B cell (primary cell): ENCODE measurements around the gene TBC1D32. TPM values are rescaled to one million over a fixed set of nuclear protein-coding genes. Genes with fewer than 3 reads are reported as not detected.

Experiments used
- ATAC-seq: fragments of 200-7000 bp; cut with Tn5 transposase; one replicate; pipeline ENCODE4 v1.10.0; 2021; ENCODE audit warnings: low read depth, mild to moderate bottlenecking, moderate number of reproducible peaks, moderate library complexity
- CTCF ChIA-PET: fragments of 350-600 bp; sonication (Branson Sonifier 250); formaldehyde crosslinking; loops from one replicate; lab custom pipeline; 2021; ENCODE audit warnings: antibody characterized with exemption, inconsistent platforms; lab: Charles Lee
- POLR2A ChIA-PET: fragments of 350-600 bp; sonication (Branson Sonifier 250); formaldehyde crosslinking; loops from one replicate; lab custom pipeline; 2021; ENCODE audit warnings: antibody characterized with exemption; lab: Charles Lee
- DNase-seq: peaks from one replicate; pipeline ENCODE4 v3.0.0; 2013
- H2AFZ ChIP-seq: 2 replicates; pipeline ENCODE4 v1.6.1; 2012; ENCODE audit warnings: mild to moderate bottlenecking, low read depth, low read length; ENCODE audit not compliant: insufficient read depth, poor library complexity, severe bottlenecking
- H3K27ac ChIP-seq, 2 donors: 1 replicate in 1 of 2; 2 replicates in 1 of 2; pipeline ENCODE4 v1.5.1; 2012 to 2013; ENCODE audit warnings: low read length in 2 of 2, mild to moderate bottlenecking in 2 of 2, moderate library complexity in 1 of 2
- H3K27me3 ChIP-seq, 4 experiments: fragments of 200-600 bp in 1 of 4; sonication (generic) in 1 of 4; replicated peaks in 1 of 4; 1 replicate in 2 of 4; 2 replicates in 2 of 4; pipeline versions ENCODE4 v1.6.1 to v1.7.0; 2013 to 2016; ENCODE audit warnings: low read length in 3 of 4, mild to moderate bottlenecking in 2 of 4, mixed read lengths in 1 of 4, moderate library complexity in 1 of 4; ENCODE audit not compliant: insufficient read depth in 4 of 4, control insufficient read depth in 3 of 4; ENCODE audit errors: control extremely low read depth in 1 of 4
- H3K36me3 ChIP-seq, 2 experiments: replicated peaks in 1 of 2; 1 replicate in 1 of 2; 2 replicates in 1 of 2; pipeline versions ENCODE4 v1.6.1 to v1.7.1; 2013; ENCODE audit warnings: low read length in 1 of 2; ENCODE audit not compliant: insufficient read depth in 2 of 2, control insufficient read depth in 1 of 2; ENCODE audit errors: control extremely low read depth in 1 of 2, extremely low read depth in 1 of 2
- H3K4me1 ChIP-seq, 2 donors: fragments of 200-600 bp in 1 of 2; sonication (generic) in 1 of 2; 1 replicate in 1 of 2; 2 replicates in 1 of 2; pipeline versions ENCODE4 v1.5.1 to v1.6.1; 2013 to 2017; ENCODE audit warnings: low read length in 2 of 2; ENCODE audit not compliant: control insufficient read depth in 2 of 2, insufficient read depth in 2 of 2
- H3K4me2 ChIP-seq: replicated peaks from 2 replicates; pipeline ENCODE3; 2012; ENCODE audit warnings: mild to moderate bottlenecking, low read depth, low read length; ENCODE audit not compliant: poor library complexity, severe bottlenecking
- H3K4me3 ChIP-seq, 5 experiments: fragments of 200-600 bp in 1 of 5; sonication (generic) in 1 of 5; 1 replicate in 3 of 5; 2 replicates in 2 of 5; pipeline versions ENCODE4 v1.5.1 to v1.7.0; 2011 to 2016; ENCODE audit warnings: low read length in 4 of 5, mild to moderate bottlenecking in 4 of 5, low read depth in 2 of 5, control low read depth in 1 of 5, moderate library complexity in 1 of 5; ENCODE audit not compliant: insufficient read depth in 1 of 5; ENCODE audit errors: control extremely low read depth in 1 of 5, extremely low read depth in 1 of 5
- H3K79me2 ChIP-seq: fragments of 200-600 bp; sonication (generic); one replicate; pipeline ENCODE4 v1.6.0; 2016; ENCODE audit warnings: low read length; ENCODE audit not compliant: control insufficient read depth, insufficient read depth
- H3K9ac ChIP-seq: fragments of 200-600 bp; sonication (generic); 2 replicates; pipeline ENCODE4 v1.6.1; 2017; ENCODE audit warnings: mild to moderate bottlenecking, low read length, moderate library complexity
- H3K9me3 ChIP-seq, 3 donors: one replicate each; pipeline versions ENCODE4 v1.6.1 to v1.7.1; 2013; ENCODE audit warnings: low read length in 2 of 3; ENCODE audit not compliant: control insufficient read depth in 2 of 3, insufficient read depth in 1 of 3; ENCODE audit errors: control extremely low read depth in 1 of 3
- H4K20me1 ChIP-seq: 2 replicates; pipeline ENCODE4 v1.6.0; 2012; ENCODE audit warnings: mild to moderate bottlenecking, low read length; ENCODE audit not compliant: insufficient read depth, control insufficient read depth, poor library complexity, severe bottlenecking
- H3K27ac Mint-ChIP-seq: one replicate; pipeline ENCODE4 v1.8.0; 2021; ENCODE audit warnings: mixed read lengths
- H3K27me3 Mint-ChIP-seq: one replicate; pipeline ENCODE4 v1.8.0; 2021; ENCODE audit warnings: mixed read lengths
- H3K4me1 Mint-ChIP-seq: one replicate; pipeline ENCODE4 v1.8.0; 2021; ENCODE audit warnings: mixed read lengths
- H3K4me3 Mint-ChIP-seq: one replicate; pipeline ENCODE4 v1.8.0; 2021; ENCODE audit warnings: mixed read lengths
- H3K9me3 Mint-ChIP-seq: one replicate; pipeline ENCODE4 v1.8.0; 2022; ENCODE audit warnings: mixed read lengths; ENCODE audit not compliant: insufficient read depth
- EZH2 ChIP-seq: IDR thresholded peaks from 2 replicates; pipeline ENCODE4 v1.6.1; 2012; ENCODE audit warnings: borderline replicate concordance, low read depth, mild to moderate bottlenecking, moderate library complexity, low read length; ENCODE audit not compliant: insufficient read depth, poor library complexity, severe bottlenecking
- WGBS: methylation state at CpG from one replicate; pipeline ENCODE4 v1.1.5; 2013; ENCODE audit warnings: missing lambda C conversion rate; ENCODE audit not compliant: insufficient coverage; 5-methylcytosine and 5-hydroxymethylcytosine counted together
- intact Hi-C: fragments of 100-400 bp; cut with micrococcal nuclease; formaldehyde crosslinking; loops from one replicate; pipeline ENCODE4 v1.10.0; 2022
- polyA plus RNA-seq: library from polyadenylated mRNA; depleted of rRNA; stranded (reverse); fragments of >200 nt; gene quantifications from 2 replicates; pipeline ENCODE4 v1.2.3, GENCODE V29; 2012
- total RNA-seq, 2 donors: library from RNA; stranded (reverse); fragments of 120-200 nt in 1 of 2; gene quantifications; 1 replicate in 1 of 2; 2 replicates in 1 of 2; pipeline versions ENCODE4 v1.2.3 to v1.2.4, GENCODE V29; 2013 to 2022
- TF ChIP-seq, protein P1 (sequence below): fragments of 200-600 bp; IDR thresholded peaks from one replicate; pipeline ENCODE4 v1.8.0; 2022; ENCODE audit warnings: antibody characterized with exemption, mild to moderate bottlenecking

The TBC1D32 gene
- total and polyA plus RNA-seq, 2 donors (not counting 1 experiment from before 2014, with no cell fraction given), result 9.0 to 20.9 TPM

GRCh38 chr6:121274666-121275295 is 59.5 kb downstream of the TBC1D32 start:
- Histone ChIP-seq H3K27me3 (no peaks in the 10 kb centered on the region), H3K4me2 (no peak overlapping the region), H3K36me3 (no peaks in the 10 kb centered on the region), H3K4me3 (no peak overlapping the region), H3K27ac (no peak overlapping the region), H3K79me2 (no peaks in the 10 kb centered on the region), H4K20me1 (no peaks in the 10 kb centered on the region), H2AFZ (no peak overlapping the region), H3K4me1 (peaks cover 0 to 5% of the 10 kb centered on the region in 2 donors), H3K9me3 (no peaks in the 10 kb centered on the region), H3K9ac (no peak overlapping the region)
- ChIA-PET POLR2A (no interaction called here), CTCF (no interaction called here)
- TF ChIP-seq EZH2, result no peak
- TF ChIP-seq, protein P1, sequence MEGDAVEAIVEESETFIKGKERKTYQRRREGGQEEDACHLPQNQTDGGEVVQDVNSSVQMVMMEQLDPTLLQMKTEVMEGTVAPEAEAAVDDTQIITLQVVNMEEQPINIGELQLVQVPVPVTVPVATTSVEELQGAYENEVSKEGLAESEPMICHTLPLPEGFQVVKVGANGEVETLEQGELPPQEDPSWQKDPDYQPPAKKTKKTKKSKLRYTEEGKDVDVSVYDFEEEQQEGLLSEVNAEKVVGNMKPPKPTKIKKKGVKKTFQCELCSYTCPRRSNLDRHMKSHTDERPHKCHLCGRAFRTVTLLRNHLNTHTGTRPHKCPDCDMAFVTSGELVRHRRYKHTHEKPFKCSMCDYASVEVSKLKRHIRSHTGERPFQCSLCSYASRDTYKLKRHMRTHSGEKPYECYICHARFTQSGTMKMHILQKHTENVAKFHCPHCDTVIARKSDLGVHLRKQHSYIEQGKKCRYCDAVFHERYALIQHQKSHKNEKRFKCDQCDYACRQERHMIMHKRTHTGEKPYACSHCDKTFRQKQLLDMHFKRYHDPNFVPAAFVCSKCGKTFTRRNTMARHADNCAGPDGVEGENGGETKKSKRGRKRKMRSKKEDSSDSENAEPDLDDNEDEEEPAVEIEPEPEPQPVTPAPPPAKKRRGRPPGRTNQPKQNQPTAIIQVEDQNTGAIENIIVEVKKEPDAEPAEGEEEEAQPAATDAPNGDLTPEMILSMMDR, result no peak
- intact Hi-C loops, result no loop called here
- no peak for DNase-seq
- no peaks in the 10 kb centered on the region for H3K27me3 Mint-ChIP-seq
- no peaks in the 10 kb centered on the region for H3K9me3 Mint-ChIP-seq
- peaks cover 13% of the 10 kb centered on the region for H3K4me1 Mint-ChIP-seq
- H3K4me3 Mint-ChIP-seq, result no peak overlapping the region
- ATAC-seq, result no peak
- no CpG with 5 or more reads among the region's 3 CpGs for WGBS
- no peak overlapping the region for H3K27ac Mint-ChIP-seq

DNA sequence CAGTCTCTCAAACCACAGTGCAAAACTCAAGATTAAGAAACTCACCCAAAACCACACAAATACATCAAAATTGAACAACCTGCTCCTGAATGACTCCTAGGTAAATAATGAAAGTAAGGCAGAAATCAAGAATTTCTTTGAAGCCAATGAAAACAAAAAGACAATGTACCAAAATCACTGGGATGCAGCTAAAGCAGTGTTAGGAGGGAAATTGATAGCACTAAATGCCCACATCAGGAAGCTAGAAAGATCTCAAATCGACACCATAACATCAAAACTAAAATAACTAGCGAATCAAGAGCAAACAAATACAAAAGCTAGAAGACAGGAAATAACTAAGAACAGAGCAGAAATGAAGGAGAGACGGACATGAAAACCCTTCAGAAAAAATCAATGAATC is 70.5 kb downstream of the TBC1D32 start:
- Mint-ChIP-seq H3K27ac (no peak overlapping the region), H3K4me3 (no peak overlapping the region), H3K4me1 (peaks cover 8% of the 10 kb centered on the region), H3K9me3 (peaks cover 13% of the 10 kb centered on the region), H3K27me3 (no peaks in the 10 kb centered on the region)
- ATAC-seq, result no peak
- intact Hi-C loops, result no loop called here
- DNase-seq, result no peak
- no peak overlapping the region for H3K4me3 ChIP-seq
- H3K4me2 ChIP-seq, result no peak overlapping the region
- no peak overlapping the region for H3K9ac ChIP-seq
- H3K4me1 ChIP-seq, result no peaks in the 10 kb centered on the region
- H3K27me3 ChIP-seq, result no peaks in the 10 kb centered on the region
- TF ChIP-seq EZH2, result no peak
- TF ChIP-seq, protein P1, result no peak
- H2AFZ ChIP-seq, result no peak overlapping the region
- no peaks in the 10 kb centered on the region for H3K79me2 ChIP-seq
- no peaks in the 10 kb centered on the region for H4K20me1 ChIP-seq
- WGBS, result no CpG with 5 or more reads among the region's 3 CpGs
- peaks cover 0 to 17% (median 10%) of the 10 kb centered on the region in 3 donors for H3K9me3 ChIP-seq
- no peaks in the 10 kb centered on the region for H3K36me3 ChIP-seq
- no peak overlapping the region for H3K27ac ChIP-seq
- ChIA-PET CTCF (no interaction called here), POLR2A (no interaction called here)
